WTC11 (cell line): ENCODE results near the gene PLXNC1. TPM values are rescaled to one million over a fixed set of nuclear protein-coding genes. Genes with fewer than 3 reads are reported as not detected.

Experiments used
- ATAC-seq: fragments of 200-7000 bp; cut with Tn5 transposase; 2 replicates; pipeline ENCODE4 v1.10.0; 2021; ENCODE audit warnings: mild to moderate bottlenecking, moderate library complexity
- CTCF ChIA-PET: fragments of 300-600 bp; sonication (Branson Sonifier 250); formaldehyde crosslinking; loops from one replicate; lab custom pipeline; 2021; ENCODE audit warnings: antibody characterized with exemption; lab: Charles Lee
- POLR2A ChIA-PET: fragments of 350-600 bp; sonication (Branson Sonifier 250); formaldehyde crosslinking; loops from one replicate; lab custom pipeline; 2021; ENCODE audit warnings: antibody characterized with exemption; lab: Charles Lee
- DNase-seq: peaks from one replicate; pipeline ENCODE4 v3.0.0; 2021; ENCODE audit warnings: low spot score
- H3K27ac Mint-ChIP-seq: 2 replicates; pipeline ENCODE4 v1.8.0; 2021; ENCODE audit warnings: mixed read lengths
- H3K27me3 Mint-ChIP-seq: 2 replicates; pipeline ENCODE4 v1.8.0; 2021; ENCODE audit warnings: low read depth, mild to moderate bottlenecking, moderate library complexity, mixed read lengths
- H3K36me3 Mint-ChIP-seq: 2 replicates; pipeline ENCODE4 v1.8.0; 2021; ENCODE audit warnings: mixed read lengths
- H3K4me1 Mint-ChIP-seq: 2 replicates; pipeline ENCODE4 v1.8.0; 2022; ENCODE audit warnings: mixed read lengths
- H3K4me3 Mint-ChIP-seq: 2 replicates; pipeline ENCODE4 v1.8.0; 2021; ENCODE audit warnings: mild to moderate bottlenecking, moderate library complexity, mixed read lengths
- H3K9me3 Mint-ChIP-seq: 2 replicates; pipeline ENCODE4 v1.8.0; 2021; ENCODE audit warnings: mixed read lengths
- AFF4 ChIP-seq: sonication (generic); formaldehyde crosslinking; IDR thresholded peaks from 2 replicates; pipeline ENCODE4 v1.8.1; 2023; ENCODE audit warnings: mild to moderate bottlenecking, missing genetic modification reagents, borderline replicate concordance
- ATF1 ChIP-seq: sonication (generic); formaldehyde crosslinking; IDR thresholded peaks from 2 replicates; pipeline ENCODE4 v1.8.1; 2023; ENCODE audit warnings: mild to moderate bottlenecking, moderate library complexity, missing genetic modification reagents
- CBFB ChIP-seq: sonication (generic); formaldehyde crosslinking; IDR thresholded peaks from 2 replicates; pipeline ENCODE4 v1.8.1; 2022; ENCODE audit warnings: mild to moderate bottlenecking, low read depth, missing genetic modification reagents
- E2F4 ChIP-seq: sonication (generic); formaldehyde crosslinking; IDR thresholded peaks from 2 replicates; pipeline ENCODE4 v1.8.1; 2022; ENCODE audit warnings: low read depth, mild to moderate bottlenecking, moderate library complexity, missing genetic modification reagents, borderline replicate concordance
- EMX1 ChIP-seq: fragments of 250-450 bp; sonication (Bioruptor Pico); IDR thresholded peaks from 2 replicates; pipeline ENCODE4 v1.8.0; 2021; ENCODE audit warnings: mild to moderate bottlenecking
- FOXJ3 ChIP-seq: sonication (generic); formaldehyde crosslinking; IDR thresholded peaks from 2 replicates; pipeline ENCODE4 v1.9.0; 2021; ENCODE audit warnings: missing genetic modification reagents, mild to moderate bottlenecking, borderline replicate concordance
- FOXP4 ChIP-seq: sonication (generic); formaldehyde crosslinking; IDR thresholded peaks from 2 replicates; pipeline ENCODE4 v1.8.0; 2022; ENCODE audit warnings: mild to moderate bottlenecking, missing genetic modification reagents
- GABPB1 ChIP-seq: sonication (generic); formaldehyde crosslinking; IDR thresholded peaks from 2 replicates; pipeline ENCODE4 v1.8.1; 2023; ENCODE audit warnings: mild to moderate bottlenecking, missing genetic modification reagents
- GRHL2 ChIP-seq: fragments of 250-450 bp; sonication (Bioruptor Pico); IDR thresholded peaks from 2 replicates; pipeline ENCODE4 v1.8.0; 2022; ENCODE audit warnings: mild to moderate bottlenecking, moderate library complexity; ENCODE audit not compliant: insufficient replicate concordance, severe bottlenecking
- GTF2I ChIP-seq: fragments of 250-450 bp; sonication (Bioruptor Pico); conservative IDR thresholded peaks from 2 replicates; pipeline ENCODE4 v1.4.0; 2021; ENCODE audit warnings: mild to moderate bottlenecking
- IRF1 ChIP-seq: sonication (generic); formaldehyde crosslinking; IDR thresholded peaks from 2 replicates; pipeline ENCODE4 v1.8.0; 2023; ENCODE audit warnings: missing genetic modification reagents
- JUN ChIP-seq: sonication (generic); formaldehyde crosslinking; IDR thresholded peaks from 2 replicates; pipeline ENCODE4 v1.8.0; 2023; ENCODE audit warnings: mild to moderate bottlenecking, missing genetic modification reagents
- KAT7 ChIP-seq: sonication (generic); formaldehyde crosslinking; IDR thresholded peaks from 2 replicates; pipeline ENCODE4 v1.8.1; 2023; ENCODE audit warnings: missing genetic modification reagents, mild to moderate bottlenecking, borderline replicate concordance
- NFATC4 ChIP-seq: fragments of 250-450 bp; sonication (Bioruptor Pico); IDR thresholded peaks from 2 replicates; pipeline ENCODE4 v1.9.0; 2021; ENCODE audit warnings: mild to moderate bottlenecking
- NR2C2 ChIP-seq: sonication (generic); formaldehyde crosslinking; IDR thresholded peaks from 2 replicates; pipeline ENCODE4 v1.8.0; 2022; ENCODE audit warnings: mild to moderate bottlenecking, missing genetic modification reagents
- NR3C1 ChIP-seq: sonication (generic); formaldehyde crosslinking; conservative IDR thresholded peaks from 2 replicates; pipeline ENCODE4 v1.8.1; 2023; ENCODE audit warnings: low read depth, mild to moderate bottlenecking, missing genetic modification reagents
- PREB ChIP-seq: sonication (generic); formaldehyde crosslinking; IDR thresholded peaks from 2 replicates; pipeline ENCODE4 v1.8.1; 2022; ENCODE audit warnings: mild to moderate bottlenecking, missing genetic modification reagents, moderate library complexity, borderline replicate concordance
- TCF7 ChIP-seq: sonication (generic); formaldehyde crosslinking; IDR thresholded peaks from 2 replicates; pipeline ENCODE4 v1.8.0; 2022; ENCODE audit warnings: mild to moderate bottlenecking, low read depth, missing genetic modification reagents, moderate library complexity
- TP53 ChIP-seq: sonication (generic); formaldehyde crosslinking; IDR thresholded peaks from 2 replicates; pipeline ENCODE4 v1.8.1; 2023; ENCODE audit warnings: mild to moderate bottlenecking, missing genetic modification reagents
- ZMAT4 ChIP-seq: fragments of 250-450 bp; sonication (Bioruptor Pico); IDR thresholded peaks from 2 replicates; pipeline ENCODE4 v1.9.0; 2021; ENCODE audit warnings: mild to moderate bottlenecking
- ZNF232 ChIP-seq: sonication (generic); formaldehyde crosslinking; IDR thresholded peaks from 2 replicates; pipeline ENCODE4 v1.8.0; 2022; ENCODE audit warnings: mild to moderate bottlenecking, missing genetic modification reagents
- ZSCAN18 ChIP-seq: fragments of 250-450 bp; sonication (Bioruptor Pico); IDR thresholded peaks from 2 replicates; pipeline ENCODE4 v2.1.2; 2022; ENCODE audit warnings: mild to moderate bottlenecking, moderate library complexity
- total RNA-seq: library from RNA; stranded (reverse); gene quantifications from 3 replicates; pipeline ENCODE4 v1.2.3, GENCODE V29; 2021

PLXNC1 gene
- total RNA-seq, 1 experiment from 2014 or later = 3.1 TPM

- Mint-ChIP-seq H3K27ac (no peak overlapping the region), H3K36me3 (no peaks in the 10 kb centered on the region), H3K9me3 (0 out of 2 replicates have a peak, but pooled peaks cover 3% of the 10 kb centered on the region), H3K4me1 (peaks cover 67% of the 10 kb centered on the region), H3K27me3 (peaks cover 8% of the 10 kb centered on the region), H3K4me3 (no peak overlapping the region)
- ATAC-seq (no peak), DNase-seq (no peak)
- TF ChIP-seq NR3C1 (CRISPR knock-in tag) = no peak
- no peak for TF ChIP-seq PREB
- TF ChIP-seq IRF1 (CRISPR knock-in tag) = no peak
- no peak for TF ChIP-seq GRHL2
- TF ChIP-seq ATF1 (CRISPR knock-in tag) = no peak
- TF ChIP-seq FOXP4 (CRISPR knock-in tag) = no peak
- TF ChIP-seq NR2C2 (CRISPR knock-in tag) = no peak
- no peak for TF ChIP-seq EMX1 (CRISPR knock-in tag)
- no peak for TF ChIP-seq GTF2I (CRISPR knock-in tag)
- TF ChIP-seq NFATC4 (CRISPR knock-in tag) = no peak
- TF ChIP-seq TCF7 = no peak
- TF ChIP-seq CBFB (CRISPR knock-in tag) = no peak
- no peak for TF ChIP-seq TP53 (CRISPR knock-in tag)
- no peak for TF ChIP-seq GABPB1 (CRISPR knock-in tag)
- TF ChIP-seq E2F4 (CRISPR knock-in tag) = no peak
- ChIA-PET CTCF (no interaction called here), POLR2A (no interaction called here)
Observed at GRCh38 chr12:94267537-94267872, 119.1 kb downstream of the PLXNC1 start.

GRCh38 chr12:94267921-94268471, 119.6 kb downstream of the PLXNC1 start:
- H3K36me3 Mint-ChIP-seq = no peaks in the 10 kb centered on the region

GRCh38 chr12:94269316-94269999, 121.1 kb downstream of the PLXNC1 start:
- Mint-ChIP-seq H3K36me3 (no peaks in the 10 kb centered on the region), H3K27me3 (peaks cover 2% of the 10 kb centered on the region; the same call in 1 of the 2 replicates), H3K27ac (no peak overlapping the region), H3K4me1 (peaks cover 47% of the 10 kb centered on the region), H3K9me3 (peaks cover 6% of the 10 kb centered on the region; the same call in 1 of the 2 replicates), H3K4me3 (no peak overlapping the region)
- ChIA-PET CTCF (interaction anchor here (1.2 kb wide), 1 partner anchor 160 kb away, joined by 3 read pairs; no protein-coding TSS in a partner anchor), POLR2A (no interaction called here)
- DNase-seq (no peak), ATAC-seq (no peak)
- no peak for TF ChIP-seq JUN (CRISPR knock-in tag)
- no peak for TF ChIP-seq ZSCAN18
- TF ChIP-seq ZMAT4 (CRISPR knock-in tag) = no peak
- no peak for TF ChIP-seq AFF4 (CRISPR knock-in tag)

More at GRCh38 chr12:94267921-94268471, 119.6 kb downstream of the PLXNC1 start:
- Mint-ChIP-seq H3K27me3 (peaks cover 7% of the 10 kb centered on the region; the same call in 1 of the 2 replicates), H3K27ac (no peak overlapping the region), H3K4me1 (peaks cover 62% of the 10 kb centered on the region), H3K4me3 (no peak overlapping the region), H3K9me3 (0 out of 2 replicates have a peak, but pooled peaks cover 3% of the 10 kb centered on the region)
- CTCF ChIA-PET = no interaction called here
- POLR2A ChIA-PET = no interaction called here
- TF ChIP-seq KAT7 (CRISPR knock-in tag) = no peak
- no peak for TF ChIP-seq ZNF232 (CRISPR knock-in tag)
- TF ChIP-seq FOXJ3 (CRISPR knock-in tag) = no peak
- no peak for ATAC-seq
- no peak for DNase-seq
